GM18907 (cell line): ENCODE data around the gene CDH23.

Experiments used
- ATAC-seq: cut with Tn5 transposase; IDR thresholded peaks from one replicate; pipeline ENCODE4 v1.9.1; 2021; ENCODE audit warnings: mild to moderate bottlenecking, moderate library complexity; ENCODE audit not compliant: unreplicated experiment

CDH23 gene

GRCh38 chr10:71462062-71462935 is 65.6 kb downstream of the CDH23 start:
- ATAC-seq: no peak

DNA sequence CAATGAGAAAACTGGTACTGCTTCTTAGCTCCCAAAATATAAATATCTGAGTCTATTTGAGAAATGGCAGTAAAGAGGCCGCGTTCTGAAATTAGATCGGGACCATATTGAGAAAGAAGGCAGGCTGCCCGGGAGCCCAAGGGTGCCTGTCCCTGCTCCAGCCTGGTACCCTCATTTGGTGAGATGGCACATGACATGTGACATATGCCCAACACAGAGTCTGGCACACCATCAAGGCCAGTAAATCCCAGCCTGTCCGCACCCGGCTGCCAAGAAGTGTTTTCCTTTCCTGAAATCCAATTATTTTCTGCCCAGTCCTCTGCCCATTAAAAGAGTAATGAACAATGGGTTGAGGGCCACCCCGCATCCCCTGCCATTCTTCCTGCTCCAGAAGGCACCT is 66.4 kb downstream of the CDH23 start:
- ATAC-seq: no peak

- ATAC-seq: no peak
These were observed 69.0 kb downstream of the CDH23 start for GRCh38 chr10:71465551-71466252.

- ATAC-seq: no peak
These were observed 69.6 kb downstream of the CDH23 start for GRCh38 chr10:71466330-71466729.

DNA sequence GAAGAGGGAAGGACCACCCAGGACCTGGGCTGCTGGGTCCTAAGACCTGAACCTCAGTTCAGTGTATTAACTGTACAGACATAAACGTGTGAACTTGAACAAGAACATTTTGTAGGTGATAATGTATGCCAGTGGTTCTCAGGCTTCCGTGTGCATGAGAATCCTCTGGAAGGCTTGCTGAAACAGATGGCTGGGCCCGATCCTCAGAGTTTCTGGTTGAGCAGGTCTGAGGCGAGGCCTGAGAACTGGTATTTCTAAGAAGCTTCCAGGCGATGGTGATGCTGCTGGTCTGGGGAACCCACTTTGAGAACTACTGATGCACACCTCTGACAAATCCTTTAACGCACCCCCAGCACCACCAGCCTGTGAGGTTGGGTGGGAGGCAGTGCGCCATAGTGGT is 70.4 kb downstream of the CDH23 start:
- no peak for ATAC-seq

GRCh38 chr10:71467569-71468362 is 71.0 kb downstream of the CDH23 start:
- ATAC-seq: no peak

DNA sequence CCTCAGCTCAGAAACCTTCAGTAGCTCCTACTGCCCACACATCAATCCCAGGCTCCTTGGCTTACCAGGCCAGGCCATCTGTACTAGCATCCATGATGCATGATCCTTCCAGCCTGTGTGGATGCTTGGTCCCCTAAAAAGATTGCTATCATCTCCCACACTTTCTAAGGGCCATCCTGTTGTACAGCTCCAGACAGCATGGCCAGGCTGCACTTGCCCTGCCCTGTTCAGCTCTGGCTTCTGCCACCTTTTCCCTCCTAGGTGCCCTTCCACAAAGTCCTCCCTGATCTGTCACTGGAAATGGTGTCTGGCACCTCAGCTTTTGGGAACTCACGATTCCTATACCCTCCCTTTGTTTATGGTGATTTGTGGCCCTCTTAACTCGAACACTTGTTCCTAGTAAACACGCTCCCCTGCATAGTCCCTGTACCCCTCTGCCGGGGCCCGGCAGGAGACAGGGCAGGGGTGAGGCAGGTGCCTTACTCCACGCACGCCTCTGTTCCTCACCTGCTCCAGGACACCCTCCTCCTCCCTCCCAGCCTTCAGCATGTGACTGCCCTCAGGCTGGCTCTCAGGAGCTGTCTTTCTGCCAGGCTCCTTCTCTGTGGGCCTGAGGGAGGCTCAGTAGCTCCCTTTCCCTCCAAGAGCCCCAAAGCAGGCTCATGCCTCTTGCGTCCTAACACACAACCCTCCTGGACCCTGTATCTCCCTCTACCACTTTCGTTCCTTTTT is 71.8 kb downstream of the CDH23 start:
- ATAC-seq: no peak

- no peak for ATAC-seq
These were observed 74.3 kb downstream of the CDH23 start for GRCh38 chr10:71471006-71471405.

DNA sequence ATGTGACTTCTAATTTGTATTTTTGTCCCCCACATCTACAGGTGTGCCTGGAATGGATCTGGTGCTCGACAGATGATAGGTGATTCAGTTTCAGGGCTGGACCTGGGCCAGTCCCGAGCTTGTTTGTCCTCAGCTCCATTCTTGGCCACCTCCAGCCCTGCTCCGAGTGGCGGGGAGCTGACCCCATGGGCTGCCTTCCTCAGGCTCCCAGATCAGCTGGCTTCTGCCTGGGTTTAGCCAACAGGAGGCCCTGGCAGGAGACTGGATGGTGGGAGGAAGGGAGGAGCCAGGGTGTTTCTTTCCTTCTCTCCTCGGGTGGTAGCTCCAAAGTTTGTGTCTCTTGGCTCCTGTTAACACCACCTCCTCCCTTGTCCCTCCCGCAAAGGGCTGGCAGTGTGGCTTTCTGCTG is 75.2 kb downstream of the CDH23 start:
- ATAC-seq: no peak

GRCh38 chr10:71472466-71472865 is 75.7 kb downstream of the CDH23 start:
- ATAC-seq: no peak

- ATAC-seq: no peak
These were observed 76.2 kb downstream of the CDH23 start for GRCh38 chr10:71472912-71473311.

DNA sequence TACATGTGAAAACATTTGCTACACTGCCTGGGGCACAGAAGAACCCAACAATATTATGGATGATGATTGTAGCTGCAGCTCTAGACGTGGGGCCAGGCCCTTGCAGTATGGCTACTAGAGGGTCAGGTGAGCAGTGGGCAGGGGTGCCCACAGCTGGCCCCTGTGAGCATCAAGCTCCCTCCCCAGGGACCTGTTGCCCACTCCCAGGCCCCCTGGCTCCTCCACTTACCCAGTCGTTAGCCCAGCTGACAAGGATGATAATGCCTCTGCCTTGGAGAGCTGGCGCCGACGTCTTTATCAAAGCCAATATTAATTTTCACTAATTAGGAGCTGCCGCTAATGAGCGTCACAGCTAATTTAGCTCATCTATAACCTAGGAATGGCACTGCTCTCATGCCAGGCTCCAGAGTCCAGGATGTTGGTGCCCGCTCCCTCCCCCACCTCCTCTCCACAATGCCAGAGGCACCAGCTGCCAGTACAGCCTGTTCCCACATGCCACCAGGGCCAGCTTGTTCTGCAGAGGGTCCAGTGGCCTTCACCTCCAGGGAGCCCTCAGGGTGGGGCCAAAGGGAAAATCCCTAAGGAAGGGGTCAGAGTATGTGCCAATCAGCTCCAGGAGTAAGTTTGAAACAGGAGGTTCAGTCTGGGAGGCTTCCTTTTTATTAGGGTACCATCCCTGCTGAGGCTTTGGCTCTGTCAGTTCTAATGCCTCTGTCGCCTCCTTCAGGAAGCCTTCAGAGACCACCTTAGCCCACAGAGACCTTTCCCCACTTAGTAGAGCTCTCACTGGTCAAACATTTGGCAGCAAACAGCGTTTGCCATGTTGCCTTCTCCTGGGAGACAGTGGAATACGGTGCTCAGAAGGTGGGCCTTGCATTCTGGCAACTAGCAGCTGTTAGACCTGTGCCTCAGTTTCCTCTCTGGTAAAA is 77.2 kb downstream of the CDH23 start:
- no peak for ATAC-seq

DNA sequence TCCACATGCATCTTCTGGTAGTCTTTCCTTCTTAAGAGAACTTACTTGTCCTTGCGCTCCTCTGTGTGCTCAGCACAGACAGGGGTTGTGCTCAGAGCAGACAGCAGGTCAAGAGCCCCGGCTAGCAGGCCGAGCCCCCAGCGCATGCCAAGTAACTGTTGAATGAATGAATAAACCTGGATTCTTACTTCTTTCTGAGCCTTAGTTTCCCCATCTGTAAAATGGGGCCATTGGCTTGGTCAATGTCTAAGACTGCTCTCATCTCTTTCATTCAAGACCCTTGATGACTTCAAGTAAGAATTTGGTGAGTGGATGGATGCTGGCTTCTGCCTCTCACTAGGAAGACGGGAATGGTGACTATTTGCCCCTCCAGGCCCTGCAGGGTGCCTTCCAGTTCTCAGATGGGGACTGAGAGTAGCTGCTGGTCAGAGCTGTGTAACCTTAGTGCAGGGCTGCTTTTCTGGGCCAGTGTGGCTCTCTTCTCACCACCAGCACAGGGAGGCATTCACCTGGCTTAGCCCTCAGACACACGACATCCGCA is 78.1 kb downstream of the CDH23 start:
- no peak for ATAC-seq

DNA sequence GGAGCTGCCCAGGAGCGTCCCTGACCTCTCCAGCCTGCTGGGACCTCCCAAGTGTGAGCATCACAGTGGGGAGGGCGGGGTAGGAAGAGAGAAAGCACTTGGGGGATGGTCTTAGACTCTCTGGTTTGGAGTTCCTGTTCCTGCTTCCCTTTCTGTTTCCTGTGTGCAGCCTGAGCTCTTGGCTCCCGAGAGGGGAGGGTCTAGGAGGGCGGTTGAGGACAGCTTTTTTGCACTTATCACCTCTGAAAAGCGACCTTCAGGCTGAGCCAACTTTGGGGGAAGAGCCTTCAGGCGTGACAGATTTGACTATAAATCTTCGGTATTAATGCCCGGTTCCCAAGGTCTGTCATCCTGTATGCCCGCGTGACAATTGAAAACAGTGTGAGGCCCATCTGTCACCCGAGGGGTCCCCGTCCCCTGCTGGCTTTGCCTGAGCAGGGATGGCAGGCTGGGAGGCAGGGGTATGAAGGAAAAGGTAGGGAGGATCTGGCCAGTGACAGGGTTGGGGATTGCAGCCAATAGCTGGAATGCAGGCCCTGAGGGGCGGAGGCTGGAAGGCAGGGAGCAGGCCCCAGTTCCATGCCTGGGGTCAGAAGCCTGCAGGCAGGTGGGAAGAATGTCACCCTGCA is 78.6 kb downstream of the CDH23 start:
- no peak for ATAC-seq

DNA sequence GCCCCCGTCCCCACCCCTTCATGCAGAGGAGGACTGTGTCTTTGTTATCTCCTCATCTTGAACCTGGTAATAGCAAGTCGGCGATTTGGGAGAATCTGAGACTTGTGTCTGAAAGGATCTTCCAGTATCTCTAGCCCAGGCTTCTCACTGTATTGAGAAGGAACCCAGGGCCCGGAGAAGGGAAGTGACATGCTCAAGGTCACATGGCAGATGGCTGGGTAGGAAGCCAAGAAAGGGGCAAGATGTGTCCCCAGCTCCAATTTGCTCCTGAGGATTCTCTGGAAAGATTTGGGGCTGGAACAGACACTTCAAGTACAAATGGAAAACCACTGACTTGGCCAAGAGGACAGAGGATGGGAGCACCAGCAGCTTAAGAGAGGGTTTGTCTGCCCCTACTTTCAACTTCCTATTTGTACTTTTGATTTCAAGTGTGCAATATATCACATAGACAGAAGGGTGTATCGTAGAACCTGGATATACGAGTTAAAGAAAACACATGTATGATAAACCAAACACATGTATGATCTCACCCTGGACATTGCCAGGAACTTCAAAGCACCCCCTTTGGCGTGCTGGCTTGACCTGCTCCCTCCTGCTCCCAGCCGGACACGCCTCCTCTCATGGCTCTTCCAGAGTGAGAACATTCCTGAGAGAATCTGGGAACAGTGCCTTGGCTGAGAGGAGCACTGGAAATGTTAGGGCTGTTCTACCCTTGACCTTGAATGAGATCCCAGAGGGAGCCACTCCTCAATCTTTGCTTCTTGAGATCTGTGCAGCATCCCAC is 79.7 kb downstream of the CDH23 start:
- ATAC-seq: no peak

- no peak for ATAC-seq
These were observed 81.5 kb downstream of the CDH23 start for GRCh38 chr10:71478173-71478572.

DNA sequence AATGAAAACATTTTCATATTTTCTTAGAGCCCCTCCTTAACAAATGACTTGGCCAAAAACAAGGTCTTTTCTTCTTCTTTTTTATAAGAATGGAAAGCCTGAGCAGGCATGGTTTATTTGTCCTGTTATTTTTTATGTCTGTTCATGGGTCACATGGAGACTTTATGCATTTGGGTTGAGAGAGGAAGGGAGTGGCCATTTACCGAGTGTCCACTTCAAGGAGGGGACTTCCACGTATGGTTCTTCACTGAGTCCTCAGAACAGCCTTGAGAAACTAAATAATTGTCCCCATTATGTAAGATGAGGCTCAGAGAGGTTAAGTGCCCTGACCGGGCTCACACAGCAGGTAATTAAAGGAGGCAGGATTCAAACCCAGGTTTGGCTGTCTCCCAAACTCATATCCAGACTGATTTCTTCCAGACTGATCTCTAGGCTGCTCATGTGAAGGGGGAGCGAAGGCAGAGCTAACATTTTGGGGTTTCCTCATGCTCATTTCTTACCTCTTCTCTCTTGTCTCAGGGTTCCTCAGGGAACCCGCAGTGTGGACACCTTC is 82.2 kb downstream of the CDH23 start:
- ATAC-seq: no peak

DNA sequence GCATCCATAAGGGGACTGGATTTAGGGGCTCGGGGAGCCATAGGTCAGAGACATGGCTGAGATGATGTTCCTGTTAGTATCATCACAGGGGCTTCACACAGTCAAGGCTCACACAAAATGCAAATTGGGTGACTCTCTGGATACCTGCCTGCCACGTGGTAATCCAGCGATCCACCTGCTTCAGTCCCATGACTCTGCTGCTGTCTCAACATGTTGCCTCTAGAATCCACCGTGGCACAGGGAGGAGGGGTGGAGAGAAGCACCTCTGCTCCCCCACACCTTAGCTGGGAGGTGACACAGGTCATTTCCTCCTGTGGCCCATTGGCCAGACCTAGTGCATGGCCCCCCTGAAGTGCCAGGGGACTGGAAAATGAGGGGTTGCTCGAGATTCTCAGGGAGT is 83.1 kb downstream of the CDH23 start:
- ATAC-seq: no peak
